ENCODE measurements around the gene BIK. TPM values are rescaled to one million over a fixed set of nuclear protein-coding genes. Genes with fewer than 3 reads are reported as not detected.
A peak's percentile ranks its signal among the peaks of the same experiment; 100 is the strongest.

BIK gene
- total RNA-seq, 3 donors from 2014 or later: 8.4 to 28.3 (median 20.6) TPM

- H3K36me3 ChIP-seq (ENCODE audit: low read depth): no peaks in the 10 kb centered on the region
- no peaks in the 10 kb centered on the region for H3K9me3 ChIP-seq
- ATAC-seq: peak; percentile 62
- intact Hi-C loops (cut with DNase I, micrococcal nuclease): no loop called here
- no peak for TF ChIP-seq CTCF (IDR thresholded peaks at IDR 0.05)
- no peak overlapping the region for H3K4me3 ChIP-seq
- H3K4me1 ChIP-seq (ENCODE audit: low read depth): peaks cover 49% of the 10 kb centered on the region
- peak; percentile 67 to 88 (median 76) for DNase-seq
Measured at GRCh38 chr22:43114958-43115357, 4.4 kb downstream of the BIK start.

- Histone ChIP-seq H3K36me3 (ENCODE audit: low read depth) (no peaks in the 10 kb centered on the region), H3K9me3 (no peaks in the 10 kb centered on the region), H3K4me3 (no peak overlapping the region), H3K4me1 (ENCODE audit: low read depth) (peaks cover 44% of the 10 kb centered on the region)
- DNase-seq (no peak), ATAC-seq (no peak)
- no peak for TF ChIP-seq CTCF (IDR thresholded peaks at IDR 0.05)
- intact Hi-C loops (cut with DNase I, micrococcal nuclease): no loop called here
Measured at GRCh38 chr22:43116932-43117331, 6.4 kb downstream of the BIK start.

- Histone ChIP-seq H3K36me3 (ENCODE audit: low read depth) (no peaks in the 10 kb centered on the region), H3K4me1 (ENCODE audit: low read depth) (peaks cover 47% of the 10 kb centered on the region), H3K9me3 (no peaks in the 10 kb centered on the region), H3K4me3 (no peak overlapping the region)
- intact Hi-C loops (cut with DNase I, micrococcal nuclease): no loop called here
- no peak for TF ChIP-seq CTCF (IDR thresholded peaks at IDR 0.05)
- peak; percentile 66 to 79 (median 78) for DNase-seq
- ATAC-seq: peak; percentile 63
Measured at GRCh38 chr22:43118024-43118849, 7.7 kb downstream of the BIK start.

GRCh38 chr22:43118953-43119458 lies 8.5 kb downstream of the BIK start:
- ATAC-seq (peak; percentile 53), DNase-seq (peak; percentile 54 to 66 (median 62))
- intact Hi-C loops (cut with DNase I, micrococcal nuclease): no loop called here

GRCh38 chr22:43126501-43127165 lies 16.1 kb downstream of the BIK start:
- DNase-seq: peak in 2 of 3 donors; percentile 71 to 78
- no peaks in the 10 kb centered on the region for H3K9me3 ChIP-seq
- TF ChIP-seq CTCF (IDR thresholded peaks at IDR 0.05): no peak
- peaks cover 42% of the 10 kb centered on the region for H3K4me1 ChIP-seq (ENCODE audit: low read depth)
- no peaks in the 10 kb centered on the region for H3K36me3 ChIP-seq (ENCODE audit: low read depth)
- H3K4me3 ChIP-seq: no peak overlapping the region
- peak; percentile 64 for ATAC-seq
- intact Hi-C loops (cut with DNase I, micrococcal nuclease): no loop called here

More at GRCh38 chr22:43118953-43119458, 8.5 kb downstream of the BIK start:
- H3K4me1 ChIP-seq (ENCODE audit: low read depth): peaks cover 42% of the 10 kb centered on the region
- no peak overlapping the region for H3K4me3 ChIP-seq
- no peaks in the 10 kb centered on the region for H3K36me3 ChIP-seq (ENCODE audit: low read depth)
- H3K9me3 ChIP-seq: no peaks in the 10 kb centered on the region
- TF ChIP-seq CTCF (IDR thresholded peaks at IDR 0.05): no peak

All from mucosa of descending colon (tissue), 3 donors.